D721Med (cell line): ENCODE measurements around the gene CCDC200.
"Not testable (repeated sequence)": the region's sequence is repeated elsewhere in the genome, so short reads cannot be mapped to it uniquely, and the experiment has no call there.

Experiments
- DNase-seq: peaks from one replicate; pipeline ENCODE4 v3.0.0; 2011; ENCODE audit warnings: low spot score; ENCODE audit not compliant: insufficient read length
- FAIRE-seq: peaks from 2 replicates; lab custom pipeline; 2011; peaks lifted over from hg19 to GRCh38; lab: Jason Lieb, UNC
- CTCF ChIP-seq: IDR thresholded peaks from 2 replicates; pipeline ENCODE4 v1.5.1; 2012; ENCODE audit warnings: mild to moderate bottlenecking, control low read depth; ENCODE audit not compliant: insufficient read depth; ENCODE audit errors: missing control alignments

The CCDC200 gene

GRCh38 chr17:43210576-43210975 lies 17.8 kb downstream of the CCDC200 start:
- no peak for TF ChIP-seq CTCF
- no peak for DNase-seq
- FAIRE-seq, result no peak

- not testable (repeated sequence) for DNase-seq, FAIRE-seq
Observed at GRCh38 chr17:43203013-43203412, 25.4 kb downstream of the CCDC200 start.

- FAIRE-seq, result no peak
- DNase-seq, result no peak
- no peak for TF ChIP-seq CTCF
Observed at GRCh38 chr17:43200127-43200526, 28.3 kb downstream of the CCDC200 start.

GRCh38 chr17:43199633-43200032 lies 28.8 kb downstream of the CCDC200 start:
- DNase-seq (no peak), FAIRE-seq (no peak)
- TF ChIP-seq CTCF, result no peak

- no peak for TF ChIP-seq CTCF
- FAIRE-seq (no peak), DNase-seq (no peak)
Observed at GRCh38 chr17:43193251-43193650, 35.2 kb downstream of the CCDC200 start.

GRCh38 chr17:43186656-43187055 lies 41.8 kb downstream of the CCDC200 start:
- DNase-seq, FAIRE-seq: not testable (repeated sequence)

GRCh38 chr17:43183921-43184320 lies 44.5 kb downstream of the CCDC200 start:
- DNase-seq, result no peak
- no peak for FAIRE-seq
- no peak for TF ChIP-seq CTCF

GRCh38 chr17:43176119-43176570 lies 52.3 kb downstream of the CCDC200 start:
- FAIRE-seq, result no peak
- TF ChIP-seq CTCF, result no peak
- no peak for DNase-seq
